Measurements from ENCODE around the gene RSF1.

DNA sequence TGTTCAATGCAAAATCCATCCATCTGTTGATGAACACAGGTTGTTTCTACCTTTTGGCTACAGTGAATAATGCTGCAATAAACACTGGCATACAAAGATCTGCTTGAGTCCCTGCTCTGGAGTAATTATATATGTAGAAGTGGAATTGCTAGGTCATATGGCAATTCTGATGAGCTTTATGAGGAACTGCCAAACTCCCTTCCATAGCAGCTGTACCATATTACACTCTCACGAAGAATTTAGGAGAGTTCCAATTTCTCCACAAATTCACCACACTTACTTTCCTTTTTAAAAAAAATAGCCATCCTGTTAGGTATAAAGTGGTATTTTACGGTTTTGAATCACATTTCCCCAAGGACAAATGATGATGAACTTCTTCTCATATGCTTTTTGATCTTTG, 62.2 kb downstream of the RSF1 start:
- TF ChIP-seq POLR2A (IDR thresholded peaks at IDR 0.05): no peak
- TF ChIP-seq, protein P1, sequence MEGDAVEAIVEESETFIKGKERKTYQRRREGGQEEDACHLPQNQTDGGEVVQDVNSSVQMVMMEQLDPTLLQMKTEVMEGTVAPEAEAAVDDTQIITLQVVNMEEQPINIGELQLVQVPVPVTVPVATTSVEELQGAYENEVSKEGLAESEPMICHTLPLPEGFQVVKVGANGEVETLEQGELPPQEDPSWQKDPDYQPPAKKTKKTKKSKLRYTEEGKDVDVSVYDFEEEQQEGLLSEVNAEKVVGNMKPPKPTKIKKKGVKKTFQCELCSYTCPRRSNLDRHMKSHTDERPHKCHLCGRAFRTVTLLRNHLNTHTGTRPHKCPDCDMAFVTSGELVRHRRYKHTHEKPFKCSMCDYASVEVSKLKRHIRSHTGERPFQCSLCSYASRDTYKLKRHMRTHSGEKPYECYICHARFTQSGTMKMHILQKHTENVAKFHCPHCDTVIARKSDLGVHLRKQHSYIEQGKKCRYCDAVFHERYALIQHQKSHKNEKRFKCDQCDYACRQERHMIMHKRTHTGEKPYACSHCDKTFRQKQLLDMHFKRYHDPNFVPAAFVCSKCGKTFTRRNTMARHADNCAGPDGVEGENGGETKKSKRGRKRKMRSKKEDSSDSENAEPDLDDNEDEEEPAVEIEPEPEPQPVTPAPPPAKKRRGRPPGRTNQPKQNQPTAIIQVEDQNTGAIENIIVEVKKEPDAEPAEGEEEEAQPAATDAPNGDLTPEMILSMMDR (IDR thresholded peaks at IDR 0.05): no peak
